ENCODE results near the gene FAM13C.

Gene FAM13C

DNA sequence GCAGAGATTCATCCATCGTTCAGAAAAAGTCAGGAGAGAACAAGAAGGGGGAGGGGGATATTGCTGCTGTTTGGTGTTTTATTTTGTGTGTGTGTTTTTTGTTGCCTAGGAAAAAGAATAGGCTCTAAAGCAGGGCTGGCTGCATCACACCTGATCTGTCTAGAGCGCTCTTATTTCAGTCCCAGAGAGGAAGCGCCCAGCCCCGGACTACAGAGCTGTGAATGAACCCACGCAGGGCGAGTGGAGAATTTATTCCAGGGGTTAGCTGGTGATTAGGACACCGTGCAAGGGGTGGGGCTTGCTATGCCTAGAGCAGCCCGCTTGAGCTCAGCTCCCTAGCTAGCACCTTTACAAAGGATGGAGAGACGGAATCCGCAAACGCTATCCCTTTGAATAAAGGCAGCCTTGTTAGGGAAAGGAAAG is 621 bp upstream of the FAM13C start:
- DNase-seq (ENCODE audit: low read depth in 2 of 3, low spot score in 2 of 3) = no peak

DNA sequence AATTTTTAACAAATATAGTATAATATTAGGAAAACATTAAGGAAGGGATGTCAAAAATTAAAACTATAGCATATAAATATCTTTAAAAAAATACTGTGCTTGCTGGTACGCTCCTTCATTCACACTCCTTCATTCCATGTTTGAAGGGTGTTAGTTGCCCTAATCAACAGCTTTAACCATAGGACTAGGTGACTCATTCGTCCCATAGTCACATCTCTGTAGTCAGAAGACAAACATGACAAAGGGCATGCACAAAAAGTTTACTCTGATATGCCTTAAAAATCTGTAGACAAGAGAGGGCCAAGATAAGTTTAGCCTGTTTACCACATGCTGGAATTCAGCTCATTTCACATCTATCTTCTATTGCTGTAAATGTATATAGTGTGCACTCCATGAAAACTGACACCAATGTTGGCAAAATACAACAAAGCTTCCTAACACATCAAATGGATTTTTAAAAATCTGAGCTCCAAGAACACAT is 646 bp downstream of the FAM13C start:
- DNase-seq (ENCODE audit: low read depth in 2 of 3, low spot score in 2 of 3) = no peak

DNA sequence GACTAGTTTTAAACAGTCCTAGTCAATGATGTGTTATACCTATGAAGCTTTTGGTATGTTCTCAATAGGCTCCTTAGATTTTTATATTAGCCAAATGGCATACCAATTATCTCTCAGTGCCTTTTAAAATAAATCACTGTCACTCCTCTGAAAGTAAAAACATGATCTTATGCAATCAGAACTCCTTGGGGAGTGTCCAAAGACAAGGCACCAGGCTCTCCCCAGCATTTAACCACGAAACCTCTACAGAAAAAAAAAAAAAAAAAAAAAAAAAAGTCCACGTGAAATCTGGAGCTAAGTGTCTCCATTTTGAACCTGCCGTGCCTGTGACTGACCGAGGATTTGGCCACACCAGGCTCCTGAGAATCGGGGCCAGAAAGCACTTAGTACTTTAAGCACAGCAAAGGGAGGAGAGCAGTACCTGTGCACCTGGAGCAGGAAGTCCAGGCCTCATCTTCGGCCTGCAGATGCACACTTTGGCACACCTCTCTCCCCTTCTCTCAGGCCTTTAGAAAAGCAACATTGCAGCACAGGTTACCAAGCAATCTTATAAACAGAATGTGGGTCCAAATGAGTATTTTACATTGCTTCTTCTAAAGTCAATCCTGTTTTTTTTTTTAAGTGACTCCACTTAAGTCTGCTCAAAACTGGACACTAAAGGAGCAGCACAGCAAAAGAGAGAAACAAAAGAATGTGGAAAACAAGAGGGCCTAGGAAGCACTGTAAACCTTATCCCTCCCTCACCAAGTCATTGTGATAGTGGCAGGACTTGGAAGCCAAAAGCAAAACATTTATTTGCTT is 1.5 kb downstream of the FAM13C start:
- DNase-seq (ENCODE audit: low read depth in 2 of 3, low spot score in 2 of 3) = no peak

DNA sequence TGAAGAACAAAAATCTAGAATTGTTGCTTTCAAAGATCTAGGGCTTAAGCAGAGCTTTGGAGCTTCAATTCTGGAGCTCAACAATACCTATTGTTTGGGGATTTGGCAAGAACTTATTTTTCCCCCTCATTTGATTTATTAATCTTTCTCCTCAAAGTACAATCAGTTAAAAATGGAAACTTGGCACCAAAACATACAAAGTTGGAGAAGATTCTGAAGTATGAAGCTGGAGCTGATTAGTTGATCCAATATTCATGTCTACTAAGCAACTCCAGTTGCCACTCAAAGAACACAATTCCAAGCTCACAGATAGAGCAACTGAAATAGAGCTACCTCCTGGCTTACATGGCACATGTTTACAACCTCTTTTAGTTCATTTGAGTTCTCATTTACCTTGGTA is 3.8 kb downstream of the FAM13C start:
- DNase-seq (ENCODE audit: low read depth in 2 of 3, low spot score in 2 of 3) = no peak

DNA sequence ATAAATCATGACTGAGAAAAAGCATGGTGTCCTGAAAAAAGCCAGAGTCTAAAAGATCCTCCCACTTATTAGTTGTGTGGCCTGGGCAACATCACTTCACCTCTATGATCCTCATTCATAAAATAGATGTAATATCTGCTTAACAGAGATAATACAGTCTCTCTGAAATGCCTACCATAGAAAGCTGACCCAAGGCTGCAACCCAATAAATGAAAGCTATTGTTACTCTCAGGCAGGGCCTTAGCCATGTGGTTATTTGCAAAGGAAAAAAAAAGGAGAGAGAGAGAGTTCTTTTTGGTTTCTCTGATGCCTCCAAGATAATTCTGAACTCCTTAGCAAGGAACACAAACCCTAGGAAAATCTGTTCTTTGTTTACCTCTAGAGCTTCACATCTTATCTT is 7.9 kb downstream of the FAM13C start:
- DNase-seq (ENCODE audit: low read depth in 2 of 3, low spot score in 2 of 3) = no peak

DNA sequence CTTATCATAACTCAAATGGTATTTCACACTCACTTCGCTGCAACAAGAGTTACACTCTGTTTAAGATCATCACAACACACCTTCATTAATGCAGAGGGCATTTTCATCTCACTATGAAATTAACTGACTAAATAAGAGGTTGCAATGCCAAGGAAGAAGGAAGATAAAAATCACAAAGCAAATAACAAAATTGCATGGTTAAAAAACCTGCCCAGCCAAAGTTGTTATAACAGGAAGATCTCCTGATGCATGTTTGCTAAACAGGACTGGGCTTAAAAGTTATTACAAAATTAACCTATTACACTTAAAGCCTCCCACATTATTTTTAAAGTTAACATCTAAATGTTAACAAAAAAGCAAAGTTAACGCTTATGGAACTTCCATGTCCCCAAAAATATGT is 11.8 kb downstream of the FAM13C start:
- no peak for DNase-seq (ENCODE audit: low read depth in 2 of 3, low spot score in 2 of 3)

DNA sequence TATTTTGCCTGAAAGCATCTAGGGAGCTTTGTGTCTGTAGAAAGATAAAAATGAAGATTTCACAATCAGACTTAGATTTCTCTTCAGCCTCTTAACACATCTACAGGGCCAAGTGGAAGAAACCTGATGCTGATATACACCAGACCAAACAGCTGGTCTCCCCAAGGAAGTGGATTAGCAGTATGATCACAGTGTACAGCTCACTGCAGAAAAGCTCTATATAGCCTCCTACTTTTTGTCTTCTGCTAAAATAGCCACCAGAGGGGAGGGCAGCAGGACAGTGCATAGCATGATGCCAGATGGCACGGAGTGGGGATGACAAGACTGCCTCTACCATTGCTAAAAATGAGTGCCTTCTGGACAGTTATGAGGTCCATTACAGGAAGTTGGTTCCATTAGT is 16.0 kb downstream of the FAM13C start:
- no peak for DNase-seq (ENCODE audit: low read depth in 2 of 3, low spot score in 2 of 3)

DNA sequence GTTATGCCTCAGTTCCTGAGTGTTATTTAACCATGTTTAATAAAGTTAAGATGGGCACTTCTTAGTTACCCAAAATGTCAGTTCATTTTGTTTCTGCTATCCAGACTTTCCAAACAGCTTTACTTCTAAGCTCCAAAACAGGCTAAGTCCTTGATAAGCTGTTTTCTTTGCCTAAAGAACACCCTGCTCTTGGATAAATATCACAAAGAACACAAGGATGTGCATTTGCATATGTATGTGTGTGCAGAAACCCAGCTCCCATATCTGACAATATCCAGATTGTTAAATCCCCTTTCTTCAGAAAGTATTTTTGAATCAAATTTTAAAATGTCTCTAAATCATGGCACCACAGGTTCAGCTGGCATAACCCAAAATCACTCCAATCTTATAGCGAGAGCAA is 19.6 kb downstream of the FAM13C start:
- no peak for DNase-seq (ENCODE audit: low read depth in 2 of 3, low spot score in 2 of 3)

DNA sequence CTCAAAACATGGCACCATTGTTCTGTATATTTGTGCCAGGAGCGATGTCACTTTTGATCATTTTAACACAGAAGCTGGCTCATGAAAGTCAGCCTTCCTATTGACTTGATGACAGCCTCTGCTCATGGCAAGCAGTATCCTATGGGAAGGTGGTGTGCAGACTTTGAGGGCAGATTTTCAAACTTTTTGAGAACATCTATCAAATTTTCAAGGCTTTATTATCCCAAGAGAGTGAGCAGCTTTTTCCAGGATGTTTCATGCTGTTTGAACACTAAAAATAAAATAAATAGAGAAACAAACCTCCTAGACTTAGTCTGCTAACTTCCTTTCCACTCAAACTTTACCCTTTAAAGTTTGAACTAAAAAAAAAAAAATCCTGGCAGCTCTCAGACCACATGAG is 20.3 kb downstream of the FAM13C start:
- no peak for DNase-seq (ENCODE audit: low read depth in 2 of 3, low spot score in 2 of 3)

DNA sequence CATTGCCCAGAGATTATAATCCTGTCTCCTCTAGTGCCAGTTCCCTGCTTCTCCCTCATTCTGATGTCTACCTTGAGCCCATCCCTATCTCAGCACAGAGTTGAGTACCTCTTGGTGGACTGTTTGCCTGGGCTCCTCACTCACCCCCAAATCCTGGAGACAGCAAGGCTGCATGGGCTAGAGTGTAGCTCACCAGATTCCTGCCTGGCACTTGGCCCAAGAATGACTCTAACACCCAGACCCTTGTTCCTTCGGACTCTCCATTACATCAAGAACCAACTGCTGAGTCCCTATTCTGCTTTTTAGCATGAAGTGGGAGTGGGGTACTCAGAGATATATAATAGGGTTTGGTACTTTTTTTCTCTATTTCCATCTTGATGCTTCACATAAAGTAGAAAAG is 22.1 kb downstream of the FAM13C start:
- no peak for DNase-seq (ENCODE audit: low read depth in 2 of 3, low spot score in 2 of 3)

DNA sequence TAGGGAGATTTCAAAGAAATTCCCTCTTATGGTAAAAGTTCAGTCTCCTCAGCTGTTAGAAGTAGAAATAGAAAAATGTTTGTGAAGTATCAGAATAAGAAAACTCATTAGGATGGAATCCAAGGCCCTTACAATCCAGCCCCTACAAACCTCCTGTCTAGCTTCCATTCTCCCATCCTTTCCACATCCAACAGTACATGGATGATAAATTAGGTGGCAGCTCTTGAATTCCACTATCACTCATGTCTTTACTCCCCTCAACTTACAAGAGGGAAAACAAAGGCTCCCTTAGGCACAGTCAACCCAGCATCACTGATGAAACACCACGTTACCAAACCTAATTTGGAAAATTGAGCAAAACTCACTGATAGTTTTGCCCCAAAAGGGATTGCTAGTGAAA is 23.0 kb downstream of the FAM13C start:
- DNase-seq (ENCODE audit: low read depth in 2 of 3, low spot score in 2 of 3) = no peak

DNA sequence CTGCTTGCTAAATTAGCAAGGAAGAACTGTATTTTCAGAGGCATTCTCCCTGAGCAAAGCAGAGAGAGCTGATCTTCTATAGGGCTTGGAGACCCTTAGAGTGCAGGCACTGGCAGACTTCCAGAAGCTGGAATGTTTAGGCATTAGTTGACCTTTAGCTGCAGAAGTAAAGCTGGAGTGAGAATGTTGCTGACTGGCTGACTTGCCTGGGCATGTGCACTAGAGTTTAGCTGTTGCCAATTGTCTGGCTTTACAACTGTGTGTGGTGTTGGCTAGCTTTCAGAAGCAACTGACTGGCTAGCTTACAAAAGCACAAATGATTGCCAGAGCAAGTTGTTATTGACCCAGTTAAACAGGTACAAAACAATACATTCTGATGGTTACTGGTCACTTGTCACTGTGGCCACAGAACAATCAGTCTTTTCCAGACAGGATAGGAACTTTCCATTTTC is 25.1 kb downstream of the FAM13C start:
- DNase-seq (ENCODE audit: low read depth in 2 of 3, low spot score in 2 of 3) = no peak

DNA sequence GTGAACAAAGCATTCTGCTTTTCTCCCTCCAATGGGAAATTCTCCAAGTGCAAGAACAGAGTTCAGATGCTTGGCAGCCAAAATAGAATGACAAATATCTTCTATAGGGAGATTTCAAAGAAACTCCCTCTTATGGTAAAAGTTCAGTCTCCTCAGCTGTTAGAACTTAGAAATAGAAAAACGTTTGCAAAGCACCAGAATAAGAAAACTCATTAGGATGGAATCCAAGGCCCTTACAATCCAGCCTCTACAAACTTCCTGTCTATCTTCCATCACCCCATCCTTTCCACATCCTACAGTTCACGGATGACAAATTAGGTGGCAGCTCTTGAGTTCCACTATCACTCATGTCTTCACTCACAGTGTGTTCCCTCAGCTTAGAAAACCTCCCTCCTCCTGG is 25.7 kb downstream of the FAM13C start:
- no peak for DNase-seq (ENCODE audit: low read depth in 2 of 3, low spot score in 2 of 3)

DNA sequence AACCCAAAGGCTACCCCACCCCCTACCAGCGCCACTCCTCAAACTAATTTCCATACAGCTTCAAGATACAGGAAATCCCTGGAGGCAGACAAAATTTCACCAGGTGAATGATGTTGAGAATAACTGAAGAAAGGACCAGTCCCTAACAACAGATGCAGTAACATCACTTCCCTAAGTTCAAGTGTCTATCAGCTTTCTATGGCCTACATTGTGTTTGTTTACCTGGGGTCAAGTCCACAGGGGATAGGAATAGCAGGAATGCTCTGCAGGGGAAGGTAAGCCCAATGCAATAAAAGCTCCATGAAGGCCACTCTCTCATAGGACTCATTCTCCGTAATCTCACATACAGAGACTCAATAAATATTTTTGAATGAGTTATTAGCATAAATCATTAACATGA is 26.9 kb downstream of the FAM13C start:
- no peak for DNase-seq (ENCODE audit: low read depth in 2 of 3, low spot score in 2 of 3)

DNA sequence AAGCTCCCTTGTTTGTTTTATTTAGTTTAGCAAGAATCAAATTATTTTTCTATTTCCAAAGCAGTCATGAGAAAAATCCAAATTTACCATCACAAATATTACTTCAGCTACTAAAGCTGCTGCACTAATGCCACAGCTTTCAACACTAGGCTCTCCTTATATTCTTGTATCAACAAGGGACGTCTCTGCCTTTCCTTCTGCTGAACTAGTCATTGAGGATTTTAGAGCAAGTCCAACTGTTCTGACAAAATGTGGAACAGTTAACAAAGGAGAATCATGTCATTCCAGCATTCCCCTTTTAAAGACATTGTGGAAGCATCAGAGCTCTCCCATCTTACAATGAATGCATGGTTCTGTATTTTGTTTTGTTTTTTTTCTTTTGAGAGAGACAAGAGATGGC is 28.6 kb downstream of the FAM13C start:
- no peak for DNase-seq (ENCODE audit: low read depth in 2 of 3, low spot score in 2 of 3)

DNA sequence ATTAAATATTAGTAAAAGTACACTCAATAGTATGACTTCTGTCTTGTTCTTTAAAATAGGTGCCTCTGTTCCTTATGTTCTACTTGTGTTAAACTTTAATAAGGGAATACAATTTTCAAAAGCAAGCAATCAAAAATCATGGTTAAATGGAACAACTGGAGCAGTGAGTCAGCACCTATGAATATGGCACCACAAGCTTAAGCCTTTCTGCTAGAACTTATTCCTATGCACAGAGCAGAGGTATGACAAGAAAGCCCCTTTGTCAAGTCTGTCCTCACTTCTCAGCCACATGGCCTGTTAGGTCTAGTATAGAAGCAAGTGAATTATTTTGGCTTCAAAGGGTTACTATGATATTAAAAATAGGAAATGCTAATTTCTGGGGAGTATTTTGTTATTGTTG is 29.8 kb downstream of the FAM13C start:
- no peak for DNase-seq (ENCODE audit: low read depth in 2 of 3, low spot score in 2 of 3)

DNA sequence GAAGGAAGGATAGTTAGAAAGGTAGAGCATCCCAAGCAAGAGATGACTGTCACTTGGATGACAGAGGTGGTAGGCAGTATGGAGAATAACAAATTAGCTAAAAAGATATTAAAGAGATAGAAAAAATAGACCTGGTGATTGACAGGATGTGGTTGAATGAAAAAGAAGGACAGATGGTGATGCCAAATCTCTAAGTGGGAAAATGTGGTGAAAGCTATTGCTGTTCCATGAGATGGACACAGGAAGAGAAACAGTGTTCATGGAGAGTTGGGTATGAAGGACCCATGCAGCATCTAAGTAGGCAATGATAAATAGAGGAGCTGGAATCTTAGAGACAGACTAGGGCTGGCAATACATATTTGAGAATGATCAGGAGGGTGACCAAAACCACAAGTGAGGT is 30.7 kb downstream of the FAM13C start:
- DNase-seq (ENCODE audit: low read depth in 2 of 3, low spot score in 2 of 3) = no peak

DNA sequence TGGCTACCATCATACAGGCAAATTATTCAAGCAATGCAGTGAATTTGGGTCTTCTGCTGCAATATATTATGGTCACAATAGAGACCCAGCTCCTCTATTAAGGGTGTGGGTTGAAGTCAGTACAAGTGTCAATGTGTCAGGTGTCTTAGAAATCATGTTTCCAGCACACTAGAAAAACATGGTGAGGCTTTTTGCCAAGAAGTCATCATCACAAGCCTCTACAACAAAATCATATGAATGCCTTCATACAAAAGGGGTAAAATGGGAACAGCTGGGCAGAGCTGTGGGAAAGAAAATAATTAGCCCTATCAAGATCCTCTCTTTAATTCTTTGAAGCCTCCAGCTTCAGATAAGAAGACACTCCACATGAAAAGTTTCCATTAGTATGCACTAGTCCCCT is 37.2 kb downstream of the FAM13C start:
- DNase-seq (ENCODE audit: low read depth in 2 of 3, low spot score in 2 of 3) = no peak

DNA sequence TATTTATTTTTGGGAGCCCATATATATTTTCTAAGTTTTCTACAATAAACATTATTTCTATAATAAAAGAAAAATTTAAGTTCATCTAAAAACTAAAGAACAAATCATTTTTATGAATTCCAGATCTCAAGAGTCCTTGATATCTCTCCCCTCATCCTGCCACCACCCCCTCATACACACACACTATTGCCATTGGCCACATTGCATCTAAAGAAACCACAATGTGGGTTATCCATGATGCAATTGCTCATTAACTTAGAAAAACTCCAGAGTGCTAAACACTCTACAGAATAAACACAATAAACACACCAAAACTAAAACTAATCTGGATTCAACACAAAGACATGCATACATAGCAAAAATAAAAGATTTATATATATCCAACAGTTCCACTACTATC is 37.8 kb downstream of the FAM13C start:
- no peak for DNase-seq (ENCODE audit: low read depth in 2 of 3, low spot score in 2 of 3)

DNA sequence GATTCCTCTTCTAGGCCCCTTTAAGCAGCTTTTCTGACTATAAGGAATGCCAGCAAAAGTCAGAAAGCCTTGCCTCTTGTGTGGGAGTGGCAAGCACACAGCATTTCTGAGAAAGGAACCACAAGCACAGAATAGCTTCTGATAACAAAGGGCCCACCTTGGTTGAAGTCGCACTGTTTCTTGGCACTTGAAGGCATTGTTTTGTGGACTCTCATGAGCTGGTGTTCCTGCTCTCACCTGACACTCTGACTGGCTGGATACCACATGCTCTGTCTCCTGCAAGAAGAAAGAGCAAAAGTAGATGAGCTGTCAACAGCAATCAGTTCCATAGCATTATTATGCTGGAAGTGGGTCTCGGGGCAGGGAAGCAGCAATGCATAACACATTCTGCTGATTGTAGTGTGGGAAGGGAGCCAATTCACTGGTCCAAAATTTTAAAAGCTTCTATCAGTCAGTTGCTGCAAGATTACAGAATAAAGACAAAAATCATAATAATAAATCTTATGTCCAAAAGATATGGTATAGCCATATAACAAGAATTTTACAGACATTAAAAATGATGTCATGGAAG is 38.4 kb downstream of the FAM13C start:
- no peak for DNase-seq (ENCODE audit: low read depth in 2 of 3, low spot score in 2 of 3)

DNA sequence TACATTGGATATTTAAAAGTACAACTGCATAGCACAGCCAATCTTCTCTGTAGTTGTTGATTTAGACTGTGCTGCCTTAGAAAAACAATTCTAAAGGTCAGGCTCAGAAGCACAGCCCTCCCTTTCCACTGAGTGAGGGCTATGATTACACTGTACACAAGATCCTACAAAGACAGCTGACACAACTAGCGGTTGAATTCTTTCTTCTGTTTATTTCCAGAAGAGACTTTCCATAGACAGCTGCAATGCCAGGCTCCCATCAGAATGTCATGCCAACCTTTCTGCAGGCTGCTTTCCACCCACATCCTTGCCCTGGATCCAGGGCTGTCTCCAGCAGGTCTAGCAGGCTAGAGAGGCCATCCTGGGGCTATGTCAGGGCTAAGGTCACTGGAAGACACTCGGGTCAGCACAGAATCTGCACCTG is 39.3 kb downstream of the FAM13C start:
- no peak for DNase-seq (ENCODE audit: low read depth in 2 of 3, low spot score in 2 of 3)

DNA sequence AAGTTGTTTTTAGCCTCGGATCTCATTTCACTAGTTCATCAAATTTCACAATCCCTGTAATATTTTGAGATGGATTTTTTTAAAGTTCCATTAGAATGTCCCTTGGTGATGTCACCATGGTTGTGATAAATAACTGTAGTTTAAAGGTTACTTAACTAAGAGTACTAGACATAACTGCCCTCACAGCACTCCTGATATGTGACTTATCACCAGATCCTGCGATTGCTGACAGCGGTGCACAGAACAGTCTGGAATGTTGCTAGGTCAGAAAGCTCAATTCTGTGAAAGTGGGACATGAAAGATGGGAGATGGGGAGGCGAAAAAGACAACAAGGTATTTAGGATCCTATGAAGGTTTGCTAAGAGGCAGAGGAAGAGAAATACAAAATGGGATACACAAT is 40.2 kb downstream of the FAM13C start:
- DNase-seq (ENCODE audit: low read depth in 2 of 3, low spot score in 2 of 3) = no peak

DNA sequence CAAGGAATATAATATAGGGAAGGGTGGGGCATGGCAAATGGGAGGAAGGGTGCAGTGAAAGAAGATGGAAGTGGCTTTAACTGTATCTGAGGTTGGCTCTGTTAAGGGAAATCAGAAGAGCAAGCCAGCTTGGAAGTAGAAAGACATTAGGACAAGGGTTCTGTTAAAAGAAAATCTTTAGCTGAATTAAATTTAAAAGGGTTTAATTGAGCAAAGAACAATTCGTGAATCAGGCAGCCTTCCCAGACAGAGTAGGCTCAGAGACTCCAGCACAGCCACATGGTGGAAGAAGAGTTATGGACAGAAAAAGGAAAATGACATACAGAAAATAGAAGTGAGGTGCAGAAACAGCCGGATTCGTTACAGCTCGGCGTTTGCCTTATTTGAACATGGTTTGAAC is 42.0 kb downstream of the FAM13C start:
- DNase-seq (ENCODE audit: low read depth in 2 of 3, low spot score in 2 of 3) = no peak

Data from activated CD8-positive, alpha-beta memory T cell treated with anti-CD3 and anti-CD28 coated beads for 48 hours (primary cell).